ENCODE results near the gene USP54.
"Not testable (repeated sequence)": the region's sequence is repeated elsewhere in the genome, so short reads cannot be mapped to it uniquely, and the experiment has no call there.

Gene USP54, protein sequence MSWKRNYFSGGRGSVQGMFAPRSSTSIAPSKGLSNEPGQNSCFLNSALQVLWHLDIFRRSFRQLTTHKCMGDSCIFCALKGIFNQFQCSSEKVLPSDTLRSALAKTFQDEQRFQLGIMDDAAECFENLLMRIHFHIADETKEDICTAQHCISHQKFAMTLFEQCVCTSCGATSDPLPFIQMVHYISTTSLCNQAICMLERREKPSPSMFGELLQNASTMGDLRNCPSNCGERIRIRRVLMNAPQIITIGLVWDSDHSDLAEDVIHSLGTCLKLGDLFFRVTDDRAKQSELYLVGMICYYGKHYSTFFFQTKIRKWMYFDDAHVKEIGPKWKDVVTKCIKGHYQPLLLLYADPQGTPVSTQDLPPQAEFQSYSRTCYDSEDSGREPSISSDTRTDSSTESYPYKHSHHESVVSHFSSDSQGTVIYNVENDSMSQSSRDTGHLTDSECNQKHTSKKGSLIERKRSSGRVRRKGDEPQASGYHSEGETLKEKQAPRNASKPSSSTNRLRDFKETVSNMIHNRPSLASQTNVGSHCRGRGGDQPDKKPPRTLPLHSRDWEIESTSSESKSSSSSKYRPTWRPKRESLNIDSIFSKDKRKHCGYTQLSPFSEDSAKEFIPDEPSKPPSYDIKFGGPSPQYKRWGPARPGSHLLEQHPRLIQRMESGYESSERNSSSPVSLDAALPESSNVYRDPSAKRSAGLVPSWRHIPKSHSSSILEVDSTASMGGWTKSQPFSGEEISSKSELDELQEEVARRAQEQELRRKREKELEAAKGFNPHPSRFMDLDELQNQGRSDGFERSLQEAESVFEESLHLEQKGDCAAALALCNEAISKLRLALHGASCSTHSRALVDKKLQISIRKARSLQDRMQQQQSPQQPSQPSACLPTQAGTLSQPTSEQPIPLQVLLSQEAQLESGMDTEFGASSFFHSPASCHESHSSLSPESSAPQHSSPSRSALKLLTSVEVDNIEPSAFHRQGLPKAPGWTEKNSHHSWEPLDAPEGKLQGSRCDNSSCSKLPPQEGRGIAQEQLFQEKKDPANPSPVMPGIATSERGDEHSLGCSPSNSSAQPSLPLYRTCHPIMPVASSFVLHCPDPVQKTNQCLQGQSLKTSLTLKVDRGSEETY (N-terminal part only)

DNA sequence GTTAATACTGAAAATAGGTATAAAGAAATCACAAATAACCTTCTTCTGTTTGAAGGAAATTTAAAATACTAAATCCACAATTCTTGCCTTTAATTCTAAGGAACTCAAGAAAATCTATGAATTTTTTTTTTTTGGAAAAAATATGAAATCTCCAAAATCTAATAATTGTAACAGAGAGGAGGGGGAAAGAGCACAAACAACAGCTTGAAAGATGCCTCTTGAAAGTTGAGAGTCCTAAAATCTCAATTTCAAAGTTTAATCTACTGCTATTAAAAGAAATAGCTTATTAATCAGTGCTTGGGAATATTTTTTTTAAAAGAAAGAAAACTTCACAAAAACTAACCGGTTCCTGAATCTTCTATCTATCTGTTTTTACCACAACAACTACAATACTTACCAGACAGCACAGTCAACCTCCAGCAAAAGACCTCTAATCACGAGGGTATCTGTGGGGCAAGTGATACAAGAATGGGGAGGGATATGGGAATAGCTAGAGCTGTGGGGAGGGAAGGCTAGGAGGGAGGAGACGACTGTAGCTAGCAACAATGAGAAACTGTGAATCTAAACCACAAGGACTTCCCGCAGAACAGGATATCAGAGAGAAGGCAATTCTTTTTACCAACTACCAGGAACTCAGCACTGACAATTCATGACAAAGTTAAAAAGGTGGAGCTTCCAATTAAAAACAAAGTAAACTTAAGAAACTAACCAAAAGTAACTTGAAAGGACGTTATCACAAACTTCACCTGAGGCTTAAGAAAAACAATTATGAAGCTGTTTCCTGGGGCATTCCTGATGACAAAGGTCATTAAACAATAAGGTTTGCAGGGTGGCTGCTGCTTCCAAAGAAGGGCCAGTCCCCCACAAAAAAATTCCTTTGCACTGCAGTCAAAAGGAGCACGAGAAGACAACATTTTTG is at the start of gene USP54:
Gene USP54 (minus strand): TSS at position 462 of the 919 bp plus-strand sequence. CDS start 15,684 bp downstream, outside the sequence.
- DNase-seq: no peak

DNA sequence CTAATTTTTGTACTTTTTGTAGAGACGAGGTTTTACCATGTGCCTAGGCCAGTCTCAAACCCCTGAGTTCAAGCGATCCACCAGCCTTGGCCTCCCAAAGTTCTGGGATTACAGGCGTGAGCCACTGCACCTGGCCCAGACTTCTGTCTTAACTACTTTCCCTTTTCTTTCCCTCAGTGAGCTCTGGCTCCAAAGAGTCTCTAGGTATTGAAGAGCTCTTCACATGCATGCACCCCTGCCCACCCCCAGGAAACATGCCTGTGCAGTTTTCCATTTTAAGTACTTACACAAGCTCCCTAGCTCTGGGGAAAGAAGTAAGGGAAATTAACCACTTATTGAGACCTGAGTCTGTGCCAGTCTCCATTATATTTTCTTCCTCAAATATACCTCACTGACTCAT is 48.1 kb upstream of the USP54 start:
- DNase-seq: no peak

GRCh38 chr10:73635781-73636180 is 44.6 kb upstream of the USP54 start:
- no peak for DNase-seq

DNA sequence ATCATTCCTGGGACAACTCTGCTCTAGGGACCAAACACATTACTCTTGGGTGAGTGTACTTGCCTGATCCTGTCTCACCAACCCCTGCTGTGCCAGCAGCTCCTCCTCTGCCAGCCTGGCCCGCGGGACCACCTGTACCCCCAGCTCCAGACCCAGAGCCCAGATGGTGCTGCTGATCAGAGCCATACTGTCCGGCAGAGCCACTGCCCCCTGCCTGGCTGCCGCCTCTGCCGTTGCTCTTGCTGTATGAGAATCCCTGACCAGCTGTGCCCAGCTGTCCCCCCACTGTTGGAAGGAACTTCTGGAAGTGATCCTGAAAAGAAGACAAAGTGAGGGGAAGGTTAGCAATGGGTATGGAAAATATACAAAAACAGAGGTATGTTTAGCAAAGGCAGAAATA is 43.3 kb upstream of the USP54 start:
- no peak for DNase-seq

DNA sequence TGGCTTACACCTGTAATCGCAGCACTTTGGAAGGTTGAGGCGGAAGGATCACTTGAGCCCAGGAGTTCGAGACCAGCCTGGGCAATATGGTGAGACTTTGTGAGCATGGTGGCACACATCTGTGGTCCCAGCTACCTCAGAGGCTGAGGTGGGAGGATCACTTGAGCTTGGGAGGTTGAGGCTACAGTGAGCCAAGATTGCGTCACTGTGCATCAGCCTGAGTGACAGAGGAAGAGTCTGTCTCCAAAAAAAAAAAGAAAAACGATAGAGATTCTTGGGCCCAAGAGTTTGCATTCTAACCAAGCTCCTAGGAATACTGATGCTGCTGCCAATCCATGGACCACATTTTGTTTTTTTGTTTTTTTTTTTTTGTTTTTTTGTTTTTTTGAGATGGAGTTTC is 38.0 kb upstream of the USP54 start:
- no peak for DNase-seq

DNA sequence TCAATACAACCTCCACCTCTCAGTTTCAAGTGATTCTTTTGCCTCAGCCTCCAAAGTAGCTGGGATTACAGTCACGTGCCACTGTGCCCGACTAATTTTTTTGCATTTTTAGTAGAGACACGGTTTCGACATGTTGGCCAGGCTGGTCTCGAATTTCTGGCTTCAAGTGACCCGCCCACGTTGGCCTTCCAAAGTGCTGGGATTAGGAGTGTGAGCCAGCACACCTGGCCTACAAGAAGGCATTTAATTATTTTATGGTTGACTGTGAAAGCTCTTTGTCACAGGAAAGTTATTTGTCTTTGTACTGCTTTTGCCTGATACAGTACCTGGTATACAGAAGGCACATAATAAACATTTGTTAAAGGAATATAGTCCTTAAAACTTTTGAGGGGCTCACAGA is 37.3 kb upstream of the USP54 start:
- no peak for DNase-seq

DNA sequence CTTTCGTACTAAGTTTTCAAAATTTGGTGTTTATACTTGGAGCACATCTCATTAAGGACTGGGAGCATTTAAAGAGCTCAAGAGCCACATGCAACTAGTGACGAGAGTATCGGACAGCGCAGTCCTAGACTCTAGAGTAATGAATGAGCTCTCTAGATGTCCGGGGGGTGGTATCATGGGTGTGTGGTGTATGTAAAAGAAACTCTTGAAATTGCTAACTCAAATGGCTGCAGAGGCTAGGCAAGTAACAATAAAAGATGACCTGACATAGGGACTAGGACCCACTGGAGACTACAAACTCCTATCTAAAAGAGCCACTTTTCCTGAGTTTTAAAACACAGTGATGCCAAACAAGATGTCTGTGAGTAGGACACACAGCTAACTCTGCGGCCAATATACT is 36.2 kb upstream of the USP54 start:
- DNase-seq: no peak

GRCh38 chr10:73625884-73626752 is 35.0 kb upstream of the USP54 start:
- peak; percentile 85 for DNase-seq

- no peak for DNase-seq
Observed at GRCh38 chr10:73625004-73625883, 34.1 kb upstream of the USP54 start.

- DNase-seq: no peak
Observed at GRCh38 chr10:73623056-73623455, 31.9 kb upstream of the USP54 start.

GRCh38 chr10:73620974-73621373 is 29.8 kb upstream of the USP54 start:
- DNase-seq: not testable (repeated sequence)

GRCh38 chr10:73617143-73617542 is 26.0 kb upstream of the USP54 start:
- DNase-seq: not testable (repeated sequence)

DNA sequence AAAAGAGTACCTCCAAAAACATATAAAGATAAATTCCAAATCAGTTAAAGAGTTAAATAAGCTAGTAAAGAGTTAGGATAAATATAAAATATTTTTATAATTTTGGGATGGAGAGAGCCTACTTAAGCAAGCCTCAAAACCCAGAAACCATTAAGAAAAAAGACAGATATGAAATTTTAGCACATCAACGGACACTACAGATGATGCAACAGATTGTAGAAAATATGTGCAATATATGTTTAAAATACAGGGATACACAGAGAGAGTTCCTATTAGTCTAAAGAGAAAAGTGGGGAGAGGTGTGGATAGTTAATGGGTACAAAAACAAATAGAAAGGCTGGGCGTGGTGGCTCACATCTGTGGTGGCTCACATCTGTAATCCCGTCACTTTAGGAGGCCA is 23.6 kb upstream of the USP54 start:
- DNase-seq: no peak

GRCh38 chr10:73609116-73609515 is 18.0 kb upstream of the USP54 start:
- no peak for DNase-seq

- no peak for DNase-seq
Observed at GRCh38 chr10:73601486-73601921, 10.4 kb upstream of the USP54 start.

GRCh38 chr10:73597346-73597745 is 6.2 kb upstream of the USP54 start:
- no peak for DNase-seq

- DNase-seq: no peak
Observed at GRCh38 chr10:73593812-73594211, 2.7 kb upstream of the USP54 start.

DNA sequence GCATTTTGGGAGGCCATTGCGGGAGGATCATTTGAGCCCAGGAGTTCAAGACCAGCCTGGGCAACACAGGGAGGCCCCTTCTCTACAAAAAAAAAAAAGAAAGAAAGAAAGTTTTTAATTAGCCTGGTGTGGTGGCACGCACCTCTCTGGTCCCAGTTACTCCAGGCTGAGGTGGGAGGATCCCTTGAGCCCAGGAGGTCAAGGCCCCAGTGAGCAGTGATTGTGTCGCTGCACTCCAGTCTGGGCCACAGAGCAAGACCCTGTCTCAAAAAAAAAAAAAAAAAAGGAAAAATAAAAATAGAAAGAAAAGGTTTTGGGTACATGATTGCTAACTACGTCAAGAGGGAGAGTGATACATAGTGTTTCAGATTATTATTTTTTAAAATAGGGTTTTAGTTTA is 2.0 kb upstream of the USP54 start:
- no peak for DNase-seq

DNA sequence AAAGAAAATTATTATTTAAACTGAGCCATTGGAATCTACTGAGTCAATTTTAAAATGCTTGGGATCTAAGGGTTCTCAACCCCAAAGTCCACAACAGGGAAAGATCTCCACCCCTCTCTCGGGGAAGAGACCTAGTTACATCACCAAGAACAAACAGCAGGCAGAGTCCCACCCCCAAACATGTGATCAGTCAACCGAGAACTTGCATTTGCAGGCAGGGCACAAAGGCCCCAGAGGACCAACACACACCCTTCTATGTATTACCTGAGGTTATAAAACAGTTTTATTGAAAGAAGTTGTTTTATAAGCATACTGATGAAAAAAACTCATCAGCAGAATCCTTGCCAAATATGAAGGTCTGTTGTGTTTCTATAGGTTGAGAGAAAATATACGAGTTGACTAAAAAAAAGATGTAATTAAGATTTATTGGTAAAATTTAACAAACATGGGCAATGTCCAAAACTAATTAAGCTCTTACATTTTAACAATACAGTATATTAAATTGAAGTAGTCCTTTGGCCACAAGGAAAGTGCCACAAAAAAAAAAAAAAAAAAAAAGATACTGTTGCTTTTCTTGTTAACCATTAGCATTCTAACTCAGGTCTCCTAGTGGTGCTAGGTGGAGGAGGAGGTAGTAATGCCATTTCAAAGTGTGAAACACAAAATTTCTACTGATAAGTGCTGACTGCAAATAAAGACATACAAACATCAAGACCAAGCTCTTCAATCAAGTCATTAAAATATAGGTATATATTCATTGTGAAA is 975 bp upstream of the USP54 start:
- no peak for DNase-seq
